HG03095 (cell line): ENCODE data around the gene ARMC10.
"Not testable (repeated sequence)": the region's sequence is repeated elsewhere in the genome, so short reads cannot be mapped to it uniquely, and the experiment has no call there.

Source experiments
- ATAC-seq: cut with Tn5 transposase; IDR thresholded peaks from one replicate; pipeline ENCODE4 v1.9.1; 2021; ENCODE audit warnings: moderate library complexity; ENCODE audit not compliant: unreplicated experiment

ARMC10 gene

DNA sequence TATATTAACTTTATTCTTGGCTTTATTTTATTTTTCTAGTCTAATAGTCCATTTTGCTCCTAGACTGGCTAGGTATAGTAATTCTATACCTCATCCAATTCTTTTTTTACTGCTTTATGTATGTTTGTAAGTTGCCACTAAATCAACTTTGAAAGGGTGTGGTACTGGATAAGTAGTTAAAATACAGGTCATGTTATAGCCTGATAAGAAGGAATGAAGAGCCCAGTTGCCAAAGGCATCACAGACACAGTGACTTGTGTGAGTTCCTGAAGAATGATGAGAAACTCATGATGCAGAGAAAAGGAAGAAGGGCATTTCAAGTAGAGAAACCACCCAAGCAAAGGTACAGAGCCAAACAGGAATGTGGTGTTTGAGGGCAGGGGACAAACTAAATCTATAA lies 46.7 kb downstream of the ARMC10 start:
- ATAC-seq: no peak

DNA sequence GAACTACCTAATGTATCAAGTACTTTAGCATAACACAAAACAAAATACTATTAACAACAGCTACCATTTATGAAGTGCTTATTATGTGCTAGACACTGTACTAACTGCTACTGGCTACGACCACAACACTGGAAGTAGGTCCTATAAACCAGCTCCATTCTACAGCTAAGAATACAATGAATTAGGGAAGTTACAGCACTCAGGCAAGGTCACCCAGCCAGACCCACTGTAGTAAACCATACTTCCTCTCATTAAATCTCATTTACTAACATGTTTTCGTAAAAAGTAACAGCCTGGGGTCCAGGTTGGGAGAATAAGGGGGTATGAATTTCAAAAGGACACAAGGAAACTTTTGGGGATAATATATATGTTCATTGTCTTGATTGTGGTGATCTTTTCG lies 48.6 kb downstream of the ARMC10 start:
- no peak for ATAC-seq

DNA sequence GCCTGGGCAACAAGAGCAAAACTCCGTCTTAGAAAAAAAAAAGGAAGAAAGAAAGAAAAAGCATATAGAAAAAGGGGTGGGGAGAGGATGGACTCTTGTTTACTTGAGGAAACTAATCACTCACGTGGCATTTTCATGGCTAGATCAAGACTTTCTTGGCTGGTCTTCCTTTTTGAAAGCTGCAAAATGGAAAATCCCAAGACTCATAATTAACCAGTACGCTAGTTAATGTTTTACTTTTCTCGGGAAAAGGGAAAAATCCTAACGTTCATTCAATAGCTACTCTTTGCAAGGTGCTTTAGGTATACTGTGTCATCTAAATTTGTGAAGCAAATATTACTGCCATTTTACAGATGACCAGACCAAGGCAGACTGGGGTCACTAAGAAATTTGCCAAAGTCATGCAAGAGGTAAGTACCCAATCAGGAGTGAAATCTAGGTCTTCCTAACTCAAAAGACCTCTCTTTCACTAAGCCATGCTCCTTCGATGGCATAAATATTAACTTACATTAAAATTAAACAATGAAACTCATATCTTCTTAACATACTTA lies 49.6 kb downstream of the ARMC10 start:
- no peak for ATAC-seq

DNA sequence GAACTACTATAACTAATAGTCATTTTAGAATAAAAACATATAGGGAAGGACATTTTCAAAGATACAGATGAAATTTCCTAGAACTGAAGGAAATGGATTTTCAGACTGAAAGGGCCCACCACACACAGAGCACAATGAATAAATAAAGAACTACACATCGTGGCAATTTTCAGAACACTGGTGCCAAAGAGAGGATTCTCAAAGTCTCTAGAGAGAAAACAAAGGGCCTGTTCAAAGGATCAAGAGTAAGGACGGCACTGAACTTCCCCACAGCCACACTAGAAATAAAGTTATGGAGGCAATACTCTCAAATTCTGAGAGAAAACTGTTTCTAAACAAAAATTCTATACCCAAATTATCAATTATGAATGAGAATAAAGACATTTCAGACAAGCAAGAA lies 52.1 kb downstream of the ARMC10 start:
- no peak for ATAC-seq

DNA sequence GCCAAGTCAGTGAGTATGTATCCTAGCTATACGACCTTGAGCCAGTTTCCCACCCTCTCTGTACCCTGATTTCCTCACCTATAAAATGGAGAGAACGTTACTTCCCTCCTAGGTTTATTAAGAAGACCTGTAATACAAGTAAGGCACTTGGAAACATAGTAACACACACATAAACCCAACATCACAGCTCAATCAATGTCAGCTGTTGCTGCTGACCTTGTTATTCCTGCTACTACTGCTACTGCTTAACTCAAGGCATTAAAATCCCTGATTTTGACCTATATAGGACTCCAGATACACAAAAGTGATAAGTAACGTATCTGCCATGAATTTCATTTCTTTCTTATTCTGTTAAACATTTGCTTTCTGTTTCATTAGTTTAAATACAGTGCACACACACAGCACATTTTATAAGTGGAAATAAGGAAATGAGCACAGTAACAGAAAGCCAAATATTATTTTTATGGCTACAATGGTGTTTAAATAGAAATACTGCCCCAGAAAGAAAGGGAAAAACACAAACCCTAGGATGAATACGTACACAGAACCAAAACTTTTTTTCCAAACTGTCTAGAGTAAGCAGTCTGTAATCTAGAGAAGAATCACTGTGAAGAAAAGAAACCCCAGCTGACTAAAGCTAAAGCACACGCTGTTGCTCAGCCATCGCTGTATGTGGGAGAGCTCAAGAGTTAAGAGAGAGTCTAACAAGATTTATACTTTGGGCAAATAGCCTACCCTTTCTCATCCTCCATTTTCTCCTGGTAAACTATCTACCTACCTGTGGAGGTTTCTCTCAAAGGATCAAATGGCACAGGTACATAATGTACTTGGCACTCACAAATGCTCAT lies 55.0 kb downstream of the ARMC10 start:
- ATAC-seq: no peak

DNA sequence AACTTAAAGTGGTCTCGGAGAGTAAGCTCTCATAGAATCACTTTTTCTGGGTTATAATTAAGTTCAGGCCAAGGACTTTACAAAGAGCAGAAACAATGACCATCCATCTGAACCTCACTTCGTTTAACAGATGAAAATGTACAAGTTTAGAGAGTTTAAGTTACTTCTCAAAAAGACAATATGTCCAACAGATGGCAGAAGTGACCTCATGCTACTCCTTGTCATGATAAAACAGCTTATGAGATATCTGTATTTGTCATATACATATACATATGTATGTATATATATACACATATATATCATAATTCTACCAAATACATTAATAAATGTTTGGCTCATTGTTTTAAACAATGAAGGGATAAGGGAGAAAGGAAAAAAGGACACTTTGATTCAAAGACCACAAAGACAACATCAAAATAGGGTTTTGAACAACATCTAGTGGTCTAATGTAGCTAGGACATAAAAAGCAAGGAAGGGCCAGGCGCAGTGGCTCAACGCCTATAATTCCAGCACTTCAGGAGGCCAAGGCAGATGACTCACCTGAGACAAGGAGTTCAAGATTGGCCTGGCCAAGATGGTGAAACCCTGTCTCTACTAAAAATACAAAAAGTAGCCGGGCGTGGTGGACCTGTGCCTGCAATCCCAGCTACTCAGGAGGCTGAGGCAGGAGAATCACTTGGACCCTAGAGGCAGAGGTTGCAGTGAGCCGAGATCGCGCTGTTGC lies 56.1 kb downstream of the ARMC10 start:
- ATAC-seq: no peak

DNA sequence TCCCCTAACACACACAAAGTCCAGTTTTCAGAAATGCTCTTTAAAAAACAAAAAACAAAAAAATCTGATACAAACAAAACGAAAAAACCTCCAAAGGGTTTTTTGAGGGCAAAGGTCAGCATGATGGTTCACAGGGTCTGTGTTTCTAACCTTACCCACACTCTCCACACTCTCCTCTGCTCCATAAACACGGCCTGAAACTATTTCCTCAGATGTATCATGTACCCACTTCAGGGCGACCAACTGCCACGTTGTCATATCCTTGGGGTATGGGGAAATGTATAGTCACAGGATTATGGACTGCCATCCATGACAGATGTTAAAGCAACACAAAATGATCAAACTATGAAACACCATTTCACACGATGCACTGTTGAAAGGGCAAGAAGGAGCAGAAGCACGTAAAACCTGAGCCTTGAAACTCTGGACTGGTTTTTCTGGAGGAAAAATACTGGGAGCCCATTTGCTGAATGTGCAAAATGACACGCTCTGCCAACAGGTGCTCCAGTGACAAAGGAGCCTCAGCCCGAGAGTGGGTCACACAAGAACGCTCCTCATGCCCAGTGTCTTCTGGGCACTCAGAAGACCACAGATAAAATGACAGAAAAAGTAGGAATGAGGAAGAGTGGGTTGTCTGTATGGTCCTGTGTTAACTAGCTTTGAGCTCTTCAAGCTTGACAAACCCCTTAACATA lies 58.2 kb downstream of the ARMC10 start:
- ATAC-seq: no peak

DNA sequence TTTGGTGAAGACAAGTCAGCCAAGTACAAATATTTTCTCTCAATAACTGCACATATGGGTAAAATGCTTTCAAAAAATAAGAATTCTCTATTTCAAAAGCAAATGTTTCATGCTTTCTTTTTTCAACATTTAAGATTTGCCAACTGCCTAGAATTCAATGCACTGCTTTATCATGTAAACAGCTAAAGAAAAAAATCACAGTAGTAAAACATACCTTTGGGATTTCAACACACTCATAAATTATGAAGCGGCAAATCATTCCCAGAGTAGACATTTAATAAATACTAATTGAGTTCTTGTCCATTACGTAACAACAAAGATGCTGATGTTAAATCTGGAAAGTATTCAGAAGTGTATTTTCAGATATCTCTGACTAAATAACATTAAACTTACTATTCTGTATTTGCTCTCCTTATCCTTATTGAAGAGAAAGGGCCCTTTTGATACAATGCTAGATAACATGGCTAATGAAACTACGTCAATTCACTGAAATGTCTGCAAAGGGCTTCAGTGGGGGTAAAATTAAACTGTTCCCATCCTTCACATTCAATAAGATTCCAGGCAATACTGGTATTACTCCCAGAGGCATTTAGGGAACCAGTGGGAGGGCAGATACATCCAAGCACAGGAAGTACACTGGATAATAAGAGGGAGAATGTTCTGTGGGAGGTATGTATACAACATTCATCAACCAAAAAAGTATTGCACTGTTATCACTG lies 60.1 kb downstream of the ARMC10 start:
- no peak for ATAC-seq

DNA sequence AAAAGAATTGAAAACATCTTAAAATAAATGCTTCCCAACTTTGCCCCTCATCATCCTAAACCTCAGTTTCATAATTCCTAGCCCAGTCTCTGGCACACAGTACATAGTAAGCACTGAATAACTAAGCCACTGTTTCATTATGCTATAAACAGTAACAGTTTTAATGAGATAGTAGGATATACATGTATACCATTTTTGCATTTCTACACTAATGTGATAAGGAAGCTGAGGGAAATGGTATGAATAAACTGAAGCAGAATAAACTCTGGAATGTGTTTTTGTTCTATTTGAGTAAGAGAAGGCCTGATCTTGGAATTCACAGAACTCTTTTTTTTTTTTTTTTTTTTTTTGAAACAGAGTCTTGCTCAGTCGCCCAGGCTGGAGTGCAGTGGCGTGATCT lies 65.1 kb downstream of the ARMC10 start:
- no peak for ATAC-seq

DNA sequence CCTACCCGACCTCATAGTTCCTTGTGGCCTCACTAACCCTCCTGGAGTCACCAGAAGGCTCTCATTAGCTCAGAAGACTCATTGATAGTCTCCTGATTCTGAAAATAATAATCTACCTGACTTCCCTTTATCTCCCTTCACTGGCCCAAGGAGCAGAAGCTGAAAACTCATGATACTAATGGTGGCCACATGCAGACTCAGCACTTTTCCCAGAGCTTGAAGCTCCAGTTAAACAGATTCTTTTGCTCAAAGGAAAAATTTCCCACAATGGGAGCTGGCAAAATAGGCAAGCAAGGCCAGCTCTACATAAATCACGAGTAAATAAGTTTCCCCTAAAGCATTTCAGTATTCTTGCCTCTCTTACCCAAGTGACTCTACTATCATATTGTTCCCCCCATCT lies 65.7 kb downstream of the ARMC10 start:
- ATAC-seq: no peak

DNA sequence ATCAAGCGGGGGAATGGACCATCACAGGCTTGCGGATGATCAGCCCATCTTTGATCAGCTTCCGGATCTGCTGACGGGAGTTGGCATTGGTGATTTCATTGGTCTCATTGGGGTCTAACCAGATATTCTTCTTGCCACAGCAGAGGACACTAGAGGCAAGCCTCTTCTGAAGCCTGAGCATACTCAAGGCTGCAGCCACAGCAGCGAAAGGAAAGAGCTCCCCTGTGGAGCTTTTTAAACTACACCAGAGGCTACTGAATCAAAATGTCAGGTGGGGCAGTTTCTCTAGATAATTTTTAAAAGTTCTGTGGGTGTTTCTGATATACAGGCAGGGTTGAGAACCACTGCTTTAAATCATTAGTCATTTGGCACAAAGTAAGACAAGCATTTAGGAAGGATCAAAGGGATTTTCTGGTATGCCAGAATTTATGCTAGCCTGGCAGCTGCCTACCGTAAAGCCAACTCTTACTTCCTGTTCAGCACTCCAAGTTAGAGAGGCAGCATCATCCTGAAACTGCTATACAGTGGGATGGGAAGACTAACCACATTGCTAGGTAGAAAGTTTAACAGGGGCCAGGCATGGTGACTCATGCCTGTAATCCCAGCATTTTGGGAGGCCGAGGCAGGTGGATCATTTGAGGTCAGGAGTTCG lies 66.9 kb downstream of the ARMC10 start:
- no peak for ATAC-seq

DNA sequence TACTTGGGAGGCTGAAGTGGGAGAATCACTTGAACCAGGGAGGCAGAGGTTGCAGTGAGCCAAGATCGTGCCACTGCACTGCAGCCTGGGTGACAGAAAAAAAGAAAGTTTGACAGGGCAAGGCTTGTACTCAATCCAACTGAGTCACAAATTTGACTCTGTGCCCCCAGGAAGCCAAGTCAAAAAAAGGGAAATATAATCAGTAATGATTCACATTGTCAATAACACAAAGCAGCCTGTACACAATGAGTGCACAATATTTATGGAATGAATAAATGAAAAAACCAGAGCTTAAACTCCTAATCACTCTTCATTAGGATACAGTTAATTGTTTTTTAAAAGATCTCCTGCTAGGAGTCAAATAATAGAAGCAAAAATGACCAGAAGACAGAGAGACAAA lies 67.6 kb downstream of the ARMC10 start:
- no peak for ATAC-seq

DNA sequence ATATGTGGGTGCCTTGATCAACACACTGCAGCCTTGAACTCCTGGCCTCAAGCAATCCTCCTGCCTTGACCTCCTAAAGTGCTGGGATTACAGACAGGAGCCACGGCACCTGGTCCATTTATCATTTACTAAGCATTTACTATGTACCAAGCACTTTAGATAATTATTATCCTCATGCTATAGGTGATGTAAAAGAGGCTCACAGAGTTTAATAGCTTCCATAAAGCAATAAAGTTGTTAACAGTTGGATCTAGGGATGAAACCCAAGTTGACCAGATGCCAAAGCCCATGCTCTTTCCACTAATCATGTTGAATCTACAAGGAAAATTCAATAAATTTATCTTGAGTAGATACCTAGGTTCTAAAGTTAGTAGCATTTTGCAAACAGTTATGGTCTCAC lies 68.9 kb downstream of the ARMC10 start:
- no peak for ATAC-seq

DNA sequence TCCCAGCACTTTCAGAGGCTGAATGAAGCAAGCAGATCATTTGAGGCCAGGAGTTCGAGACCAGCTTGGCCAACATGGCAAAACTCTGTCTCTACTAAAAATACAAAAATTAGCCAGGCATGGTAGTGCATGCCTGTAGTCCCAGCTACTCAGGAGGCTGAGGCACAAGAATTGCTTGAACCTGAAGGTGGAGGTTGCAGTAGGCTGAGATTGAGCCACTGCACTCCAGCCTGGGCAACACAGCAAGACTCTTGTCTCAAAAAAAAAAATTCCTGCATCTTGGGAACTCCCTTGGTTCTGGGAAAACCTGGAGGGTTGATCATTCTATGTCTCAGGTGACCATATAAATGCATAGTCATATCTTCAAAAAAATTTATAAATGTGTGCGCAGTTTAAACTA lies 69.8 kb downstream of the ARMC10 start:
- not testable (repeated sequence) for ATAC-seq

DNA sequence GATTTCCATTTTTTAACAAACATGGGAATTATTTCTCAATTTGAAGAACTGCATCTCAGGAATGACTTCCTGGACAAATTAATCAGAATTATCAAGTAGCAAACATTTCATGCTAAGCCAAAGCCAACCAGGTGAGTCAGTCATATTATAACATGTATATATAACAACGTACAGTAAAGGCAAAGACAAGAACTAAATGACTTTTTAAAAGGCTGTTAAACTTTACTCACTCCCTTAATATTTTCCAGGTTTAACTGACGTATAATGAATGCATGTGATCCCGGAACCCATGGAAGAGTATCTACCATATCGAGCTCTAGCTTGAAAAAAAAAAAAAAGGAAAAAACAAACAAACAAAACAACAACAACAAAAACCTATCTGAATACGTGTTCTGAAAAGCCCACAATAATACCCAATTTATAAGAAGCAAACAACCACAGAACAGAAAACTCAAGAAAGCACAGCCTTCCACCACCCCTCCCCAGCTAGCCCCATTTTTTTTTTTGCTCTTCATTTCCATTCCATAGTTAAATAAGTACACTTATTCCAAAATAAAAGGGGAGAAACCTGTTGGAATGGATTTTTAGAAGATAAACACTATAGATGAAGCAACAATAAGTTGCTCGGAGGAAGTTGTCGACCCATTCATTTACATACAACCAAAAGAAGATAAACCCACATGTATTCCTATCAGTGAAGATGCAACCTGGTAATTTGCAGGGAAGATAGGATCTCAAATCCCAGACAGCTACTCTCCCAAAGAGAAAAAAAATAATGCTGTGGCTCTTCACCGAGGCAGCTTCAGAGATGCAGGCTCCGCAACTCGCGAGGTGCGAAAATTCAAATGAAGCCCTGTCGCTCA lies 73.4 kb downstream of the ARMC10 start:
- no peak for ATAC-seq
